CD1c-positive myeloid dendritic cell (primary cell): ENCODE data around the gene SLC25A14.
"Not testable (repeated sequence)": the region's sequence is repeated elsewhere in the genome, so short reads cannot be mapped to it uniquely, and the experiment has no call there.

Experiments used
- DNase-seq: peaks from one replicate; pipeline ENCODE4 v3.0.0-alpha.2; 2016; ENCODE audit errors: extremely low spot score

SLC25A14 gene

DNA sequence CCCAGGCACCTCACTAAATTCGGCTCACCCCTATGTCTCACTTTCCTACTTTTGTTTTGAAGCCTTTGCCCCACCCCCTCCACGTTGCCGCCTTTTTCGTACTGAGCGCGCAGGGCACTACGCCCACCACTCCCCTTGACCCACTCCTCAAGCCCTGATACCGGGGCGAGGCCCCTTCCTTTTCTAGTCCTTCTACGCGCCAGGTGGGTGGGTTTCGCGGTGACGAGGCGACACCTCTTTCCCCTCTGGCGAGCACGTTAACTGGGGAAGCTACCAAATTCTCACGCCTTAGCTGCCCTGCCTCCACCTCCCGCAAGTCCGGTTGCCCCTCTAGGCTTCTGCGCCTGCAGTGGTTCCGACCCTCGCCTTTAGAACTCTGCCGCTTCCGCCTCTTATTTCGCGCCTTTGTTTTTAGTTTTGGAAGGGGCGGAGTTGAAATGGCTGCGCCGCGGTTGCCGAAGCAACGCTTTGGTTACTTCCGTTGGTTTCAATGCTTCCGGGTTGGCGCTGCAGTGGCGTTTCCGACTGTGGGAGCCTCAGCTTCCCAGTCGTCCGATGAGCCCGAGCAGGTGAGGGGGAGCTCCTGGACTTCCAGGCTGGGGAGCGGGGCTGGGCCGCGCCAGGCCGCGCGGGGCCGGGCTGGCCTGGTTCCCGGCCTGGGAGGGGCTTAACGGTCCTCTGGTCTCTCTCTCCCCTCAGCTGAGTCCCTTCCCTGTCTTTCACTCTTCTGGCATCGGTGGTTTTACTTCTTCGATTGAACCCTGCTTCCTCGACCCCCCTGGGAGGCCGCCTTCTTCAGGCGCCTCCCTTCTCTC, at the start of gene SLC25A14:
SLC25A14 (plus strand) TSS at position 512 of the 815 bp plus-strand sequence. CDS start 360 bp downstream, outside the sequence.
- peak; percentile 84 for DNase-seq

DNA sequence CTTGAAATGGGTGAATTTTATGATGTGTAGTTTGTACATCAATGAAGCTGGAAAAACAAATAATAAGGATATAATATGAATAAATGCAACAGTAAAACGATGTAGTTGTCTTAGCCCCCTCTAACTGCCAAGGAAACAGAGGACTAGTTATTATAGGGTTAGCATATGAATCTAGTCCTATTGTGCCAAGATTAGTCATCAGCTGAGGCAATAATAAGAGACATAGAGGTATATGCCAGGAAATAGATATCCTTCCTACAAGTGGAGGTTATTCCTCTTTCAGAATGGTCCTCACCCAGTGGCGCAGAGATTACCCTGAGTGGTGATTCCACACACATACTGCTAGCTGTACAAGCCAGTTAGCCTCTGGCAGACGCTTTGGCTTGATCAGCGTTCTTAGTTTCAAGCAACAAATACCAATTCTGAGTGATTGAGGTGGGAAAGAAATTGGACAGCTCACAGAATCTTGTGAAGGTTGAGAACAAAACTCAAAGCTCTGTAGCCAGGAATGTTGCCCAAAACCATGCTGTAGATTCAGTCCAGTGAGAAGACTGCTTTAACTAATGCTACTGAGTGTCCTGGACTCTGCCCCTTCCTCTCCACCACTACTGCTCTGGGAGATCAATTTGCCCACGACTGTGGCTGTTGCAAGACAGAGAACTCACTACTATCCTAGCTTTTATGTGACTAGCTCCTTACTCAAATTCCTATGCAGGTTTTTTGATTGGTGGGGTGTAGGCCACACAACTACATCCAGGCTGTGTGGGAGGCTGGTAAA, 44.0 kb upstream of the SLC25A14 start:
- DNase-seq = no peak

- DNase-seq = no peak
Measured at GRCh38 chrX:130296297-130296678, 43.4 kb upstream of the SLC25A14 start.

GRCh38 chrX:130296743-130297142, 43.0 kb upstream of the SLC25A14 start:
- DNase-seq = no peak

DNA sequence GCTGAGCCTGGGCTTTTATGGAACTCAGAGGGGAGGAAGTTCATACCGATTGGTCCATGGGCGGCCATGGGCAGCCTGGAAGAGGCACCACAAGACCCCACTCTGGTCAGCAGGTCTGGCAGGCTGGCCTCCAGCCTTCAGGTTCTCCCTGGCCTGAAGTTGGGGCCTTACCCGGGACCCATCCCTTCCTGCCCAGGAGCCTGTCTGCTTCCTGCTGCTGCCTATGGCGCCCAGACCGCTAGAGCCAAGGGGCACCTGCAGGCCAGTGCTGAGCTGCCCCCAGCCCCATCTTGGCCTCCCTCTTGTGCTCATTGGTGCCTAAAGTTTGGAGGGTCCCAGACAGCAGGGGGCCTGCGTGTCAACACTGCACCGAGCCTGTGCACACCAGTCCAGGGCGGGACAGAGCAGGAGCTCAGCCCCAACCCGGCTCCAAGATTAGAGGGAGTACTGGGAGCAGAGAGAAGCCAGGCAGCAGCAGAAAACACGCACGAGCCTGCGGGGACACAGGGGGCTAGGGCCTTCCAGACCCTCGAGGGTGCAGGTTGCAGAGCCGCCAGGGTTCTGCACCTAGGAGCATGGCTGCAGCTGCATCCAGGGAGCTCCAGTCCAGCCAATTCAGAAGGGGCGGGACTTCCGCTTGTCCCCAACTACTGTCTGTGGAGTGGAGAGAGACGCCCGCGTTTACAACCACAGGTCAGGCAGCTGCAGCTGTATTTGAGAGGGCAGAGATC, 40.3 kb upstream of the SLC25A14 start:
- no peak for DNase-seq

- no peak for DNase-seq
Measured at GRCh38 chrX:130300010-130300282, 39.8 kb upstream of the SLC25A14 start.

GRCh38 chrX:130301405-130301804, 38.3 kb upstream of the SLC25A14 start:
- DNase-seq = no peak

- DNase-seq = no peak
Measured at GRCh38 chrX:130301977-130302376, 37.7 kb upstream of the SLC25A14 start.

GRCh38 chrX:130304587-130305368, 34.9 kb upstream of the SLC25A14 start:
- DNase-seq = no peak

- DNase-seq = not testable (repeated sequence)
Measured at GRCh38 chrX:130319886-130320285, 19.8 kb upstream of the SLC25A14 start.

DNA sequence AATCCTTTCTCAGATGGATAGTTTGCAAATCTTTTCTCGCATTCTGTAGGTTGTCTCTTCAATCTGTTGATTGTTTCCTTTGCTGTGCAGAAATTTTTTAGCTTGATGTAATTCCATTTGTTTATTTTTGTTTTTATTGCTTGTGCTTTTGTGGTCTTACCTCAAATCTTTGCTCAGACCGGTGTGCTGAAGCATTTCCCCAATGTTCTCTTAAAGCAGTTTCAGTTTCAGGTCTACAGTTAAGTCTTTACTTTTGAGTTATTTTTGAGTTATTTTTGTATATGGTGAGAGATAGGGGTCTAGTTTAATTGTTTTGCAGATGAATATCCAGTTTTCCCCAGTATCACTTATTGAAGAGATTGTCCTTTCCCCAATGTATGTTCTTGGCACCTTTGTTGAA, 18.2 kb upstream of the SLC25A14 start:
- no peak for DNase-seq

DNA sequence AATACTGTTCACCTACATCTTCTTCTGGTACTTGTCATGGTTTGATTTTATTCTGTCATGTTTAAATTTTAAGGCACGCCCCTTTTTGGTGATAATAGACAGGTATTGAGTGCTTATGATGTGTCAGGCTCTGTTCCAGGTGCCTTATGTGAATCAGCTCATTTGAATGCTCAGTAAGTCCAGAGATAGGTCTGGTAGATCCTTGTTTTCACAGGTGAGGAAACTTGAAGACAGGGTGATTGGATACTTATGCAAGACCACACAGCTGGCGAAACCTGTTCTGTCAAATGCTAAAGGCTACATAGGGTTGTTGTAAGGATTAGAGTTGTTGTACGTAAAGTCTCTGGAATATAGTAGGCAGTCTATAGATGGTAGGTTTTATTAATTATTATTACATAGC, 9.6 kb upstream of the SLC25A14 start:
- DNase-seq = no peak

DNA sequence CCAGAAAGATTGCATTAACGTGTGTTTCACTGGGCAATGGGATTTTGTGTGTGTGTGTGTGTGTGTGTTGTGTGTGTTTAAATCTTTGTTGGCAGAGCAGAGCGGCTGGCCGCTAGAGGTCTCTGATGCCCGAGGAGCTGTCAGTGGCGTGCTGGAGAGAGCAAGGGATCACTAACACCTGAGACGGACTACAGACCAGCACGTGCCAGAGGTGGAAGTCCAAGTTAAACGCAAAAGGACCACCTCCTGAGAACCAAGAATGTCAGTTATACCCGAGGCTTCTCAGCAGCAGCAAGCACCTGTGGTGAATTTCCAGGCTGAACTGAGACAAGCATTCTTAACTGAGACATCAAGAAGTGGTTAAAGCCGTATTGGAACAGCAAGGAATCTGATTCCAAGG, 9.0 kb upstream of the SLC25A14 start:
- DNase-seq = no peak

- DNase-seq = no peak
Measured at GRCh38 chrX:130336531-130336930, 3.2 kb upstream of the SLC25A14 start.

DNA sequence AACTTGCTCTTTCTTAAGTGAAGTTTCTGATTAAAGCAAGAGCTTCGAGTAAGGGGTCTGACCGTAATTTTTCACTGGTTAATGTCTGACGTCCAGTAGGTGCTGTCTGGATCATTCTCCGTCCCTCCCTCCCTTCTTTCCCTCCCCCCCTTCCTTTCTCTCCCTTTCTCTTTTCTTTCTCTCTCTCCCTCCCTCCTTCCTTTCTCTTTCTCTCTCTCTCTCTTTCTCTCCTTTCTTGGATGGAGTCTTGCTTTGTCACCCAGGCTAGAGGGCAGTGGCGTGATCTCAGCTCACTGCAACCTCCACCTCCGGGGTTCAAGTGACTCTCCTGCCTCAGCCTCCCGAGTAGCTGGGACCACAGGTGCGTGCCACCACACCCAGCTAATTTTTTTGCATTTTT, 850 bp upstream of the SLC25A14 start:
- not testable (repeated sequence) for DNase-seq

DNA sequence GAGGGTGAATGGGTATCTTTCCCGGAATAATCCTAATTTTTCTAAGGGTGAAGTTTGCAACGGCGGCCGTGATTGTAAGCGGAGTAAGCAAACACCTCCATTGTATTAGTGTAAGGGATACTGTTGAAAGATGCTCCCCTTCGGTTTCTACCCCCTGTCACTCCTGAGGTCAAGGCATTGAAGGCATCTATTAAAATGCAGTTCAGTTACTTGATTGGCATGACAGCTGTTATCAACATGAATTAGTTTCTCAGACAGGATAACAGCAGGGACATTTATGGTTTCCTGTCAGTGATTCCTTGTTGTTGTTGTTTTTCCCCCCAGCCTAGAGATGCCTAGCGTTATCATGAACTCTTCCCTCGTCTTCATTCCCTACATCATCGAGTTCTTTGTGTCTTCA, 552 bp downstream of the SLC25A14 start:
- no peak for DNase-seq

DNA sequence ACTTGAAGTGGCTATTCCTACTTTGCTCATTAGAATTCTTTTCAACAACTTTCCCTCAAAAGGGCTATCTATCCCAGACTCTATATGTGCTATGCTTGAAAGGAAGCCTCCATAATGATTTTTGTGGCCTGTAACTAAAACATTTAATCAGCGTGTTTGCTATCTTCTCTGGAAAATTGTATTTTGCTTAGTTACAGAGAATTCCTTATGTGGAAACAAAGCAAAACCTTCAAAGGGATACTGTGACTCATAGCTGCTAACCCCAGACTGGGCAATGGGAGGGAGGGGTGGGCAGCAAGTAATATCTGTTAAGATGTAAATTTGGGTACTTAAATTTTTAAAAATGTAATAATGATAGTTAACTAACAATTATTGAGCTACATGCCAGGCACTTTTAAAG, 3.7 kb downstream of the SLC25A14 start:
- no peak for DNase-seq

DNA sequence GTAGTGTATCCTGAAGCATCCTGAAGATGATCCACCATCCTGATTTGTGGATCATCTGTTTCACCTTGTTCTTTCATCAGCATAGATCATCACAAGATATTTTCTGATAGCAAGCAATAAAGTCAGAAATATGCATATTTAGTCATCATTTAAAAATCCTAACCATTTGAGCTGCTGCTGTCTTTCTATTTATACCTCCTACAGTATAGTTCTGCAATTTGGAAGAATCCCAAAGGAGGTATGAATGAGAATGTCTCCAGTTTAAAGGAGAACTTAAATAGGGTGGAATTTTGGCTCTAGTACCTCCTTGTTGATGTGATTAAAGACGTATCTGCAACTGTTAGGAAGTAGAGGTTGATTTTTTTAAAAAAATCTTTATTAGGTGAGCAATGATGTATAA, 7.6 kb downstream of the SLC25A14 start:
- DNase-seq = no peak

DNA sequence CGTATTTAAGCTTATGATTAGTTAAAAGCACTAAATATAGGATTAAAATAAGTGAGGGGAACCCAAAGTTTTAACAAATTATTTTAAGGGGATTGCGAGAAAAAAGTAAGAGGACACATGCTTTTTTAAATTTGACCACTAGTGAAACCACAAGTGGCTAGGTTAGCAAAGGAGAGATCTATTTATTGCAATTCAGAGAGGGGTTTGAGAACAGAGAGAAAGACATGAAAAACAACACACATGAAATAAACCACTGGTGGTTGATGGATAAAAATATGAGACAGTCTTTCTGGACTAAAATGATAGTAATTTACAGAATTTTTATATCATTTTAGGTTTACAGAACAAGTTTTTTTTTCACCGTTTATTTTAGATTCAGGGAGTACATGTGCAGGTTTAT, 11.8 kb downstream of the SLC25A14 start:
- DNase-seq = no peak

DNA sequence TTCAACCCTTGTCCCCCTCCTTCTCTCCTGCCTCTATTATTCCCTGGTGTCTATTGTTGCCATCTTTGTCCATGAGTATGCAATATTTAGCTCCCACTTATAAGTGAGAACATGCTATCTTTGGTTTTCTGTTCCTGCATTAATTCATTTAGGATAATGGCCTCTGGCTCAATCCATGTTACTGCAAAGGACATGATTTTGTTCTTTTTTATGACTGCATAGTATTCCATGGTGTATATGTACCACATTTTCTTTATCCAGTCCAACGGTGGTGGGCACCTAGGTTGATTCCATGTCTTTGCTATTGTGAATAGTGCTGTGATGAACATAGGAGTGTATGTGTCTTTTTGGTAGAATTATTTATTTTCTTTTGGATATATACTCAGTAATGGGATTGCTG, 12.3 kb downstream of the SLC25A14 start:
- DNase-seq = not testable (repeated sequence)

GRCh38 chrX:130376077-130376476, 36.4 kb downstream of the SLC25A14 start:
- no peak for DNase-seq
